ENCODE data around the gene CFB. TPM values are rescaled to one million over a fixed set of nuclear protein-coding genes. Genes with fewer than 3 reads are reported as not detected.

Gene CFB
- total RNA-seq, 1 experiment from 2014 or later: 22.6 TPM

DNA sequence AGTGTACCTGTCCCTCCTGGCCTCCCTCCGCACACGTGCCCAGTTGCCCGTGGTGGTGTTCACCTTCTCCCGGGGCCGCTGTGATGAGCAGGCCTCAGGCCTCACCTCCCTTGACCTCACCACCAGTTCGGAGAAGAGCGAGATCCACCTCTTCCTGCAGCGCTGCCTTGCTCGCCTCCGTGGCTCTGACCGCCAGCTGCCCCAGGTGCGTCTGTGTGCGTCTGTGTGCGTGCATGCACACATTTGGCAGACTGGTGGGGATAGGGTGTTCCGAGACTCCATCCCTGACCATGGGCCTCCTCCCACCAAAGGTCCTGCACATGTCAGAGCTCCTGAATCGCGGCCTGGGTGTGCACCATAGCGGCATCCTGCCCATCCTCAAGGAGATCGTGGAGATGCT lies 18.0 kb downstream of the CFB start:
- intact Hi-C loops (cut with micrococcal nuclease; ENCODE audit: unreplicated experiment): no loop called here
- no peaks in the 10 kb centered on the region for H4K20me1 ChIP-seq (ENCODE audit: insufficient read depth)
- ChIA-PET CTCF (no interaction called here), POLR2A (ENCODE audit: unreplicated experiment) (no interaction called here)
- no peak overlapping the region for H3K4me2 ChIP-seq
- H3K9me2 ChIP-seq (ENCODE audit: insufficient read depth): no peaks in the 10 kb centered on the region
- no peaks in the 10 kb centered on the region for H3K27me3 ChIP-seq (ENCODE audit: insufficient read depth, low read depth)
- H3K27ac ChIP-seq: no peak overlapping the region
- no TSS peak for BruUV-seq (replicated peaks)
- H3K9me3 ChIP-seq (ENCODE audit: insufficient read depth, low read depth): no peaks in the 10 kb centered on the region
- peaks cover 13% of the 10 kb centered on the region for H3K79me2 ChIP-seq (ENCODE audit: low read depth)
- H3K36me3 ChIP-seq (ENCODE audit: low read depth): peaks cover 6% of the 10 kb centered on the region
- DNase-seq: no peak
- TF ChIP-seq, protein P1, sequence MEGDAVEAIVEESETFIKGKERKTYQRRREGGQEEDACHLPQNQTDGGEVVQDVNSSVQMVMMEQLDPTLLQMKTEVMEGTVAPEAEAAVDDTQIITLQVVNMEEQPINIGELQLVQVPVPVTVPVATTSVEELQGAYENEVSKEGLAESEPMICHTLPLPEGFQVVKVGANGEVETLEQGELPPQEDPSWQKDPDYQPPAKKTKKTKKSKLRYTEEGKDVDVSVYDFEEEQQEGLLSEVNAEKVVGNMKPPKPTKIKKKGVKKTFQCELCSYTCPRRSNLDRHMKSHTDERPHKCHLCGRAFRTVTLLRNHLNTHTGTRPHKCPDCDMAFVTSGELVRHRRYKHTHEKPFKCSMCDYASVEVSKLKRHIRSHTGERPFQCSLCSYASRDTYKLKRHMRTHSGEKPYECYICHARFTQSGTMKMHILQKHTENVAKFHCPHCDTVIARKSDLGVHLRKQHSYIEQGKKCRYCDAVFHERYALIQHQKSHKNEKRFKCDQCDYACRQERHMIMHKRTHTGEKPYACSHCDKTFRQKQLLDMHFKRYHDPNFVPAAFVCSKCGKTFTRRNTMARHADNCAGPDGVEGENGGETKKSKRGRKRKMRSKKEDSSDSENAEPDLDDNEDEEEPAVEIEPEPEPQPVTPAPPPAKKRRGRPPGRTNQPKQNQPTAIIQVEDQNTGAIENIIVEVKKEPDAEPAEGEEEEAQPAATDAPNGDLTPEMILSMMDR (conservative IDR thresholded peaks at IDR 0.05): no peak
- no peak for TF ChIP-seq EZH2 (IDR thresholded peaks at IDR 0.05; ENCODE audit: low read depth)
- H3K4me3 ChIP-seq: no peak overlapping the region
- H3F3A ChIP-seq (ENCODE audit: insufficient read depth, low read depth): peaks cover 7% of the 10 kb centered on the region; the same call in 1 of the 2 replicates
- H3K4me1 ChIP-seq (replicated peaks; ENCODE audit: insufficient read depth): peaks cover 6% of the 10 kb centered on the region; the same call in 1 of the 2 replicates
- no peak overlapping the region for H2AFZ ChIP-seq

DNA sequence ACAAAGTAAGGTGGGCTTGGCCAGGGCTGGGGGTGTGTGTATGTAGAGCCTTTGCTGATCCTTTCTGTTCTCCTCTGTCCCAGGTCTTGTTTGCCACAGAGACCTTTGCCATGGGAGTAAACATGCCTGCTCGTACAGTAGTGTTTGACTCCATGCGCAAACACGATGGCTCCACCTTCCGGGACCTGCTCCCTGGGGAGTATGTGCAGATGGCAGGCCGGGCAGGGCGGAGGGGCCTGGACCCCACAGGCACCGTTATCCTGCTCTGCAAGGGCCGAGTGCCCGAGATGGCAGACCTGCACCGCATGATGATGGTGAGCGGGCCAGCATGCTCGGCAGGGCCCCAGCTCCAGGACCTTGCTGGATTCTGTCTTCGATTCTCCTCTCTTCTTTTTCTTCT lies 19.8 kb downstream of the CFB start:
- Histone ChIP-seq H3K27ac (no peak overlapping the region), H2AFZ (no peak overlapping the region), H3K4me3 (no peak overlapping the region), H3F3A (ENCODE audit: insufficient read depth, low read depth) (0 out of 2 replicates have a peak, but pooled peaks cover 3% of the 10 kb centered on the region), H3K36me3 (ENCODE audit: low read depth) (peaks cover 8% of the 10 kb centered on the region), H3K27me3 (ENCODE audit: insufficient read depth, low read depth) (no peaks in the 10 kb centered on the region), H3K9me3 (ENCODE audit: insufficient read depth, low read depth) (no peaks in the 10 kb centered on the region), H3K79me2 (ENCODE audit: low read depth) (peaks cover 7% of the 10 kb centered on the region), H3K9me2 (ENCODE audit: insufficient read depth) (no peaks in the 10 kb centered on the region), H4K20me1 (ENCODE audit: insufficient read depth) (no peaks in the 10 kb centered on the region), H3K4me1 (replicated peaks; ENCODE audit: insufficient read depth) (peaks cover 6% of the 10 kb centered on the region; the same call in 1 of the 2 replicates), H3K4me2 (no peak overlapping the region)
- BruUV-seq (replicated peaks): no TSS peak
- ChIA-PET CTCF (no interaction called here), POLR2A (ENCODE audit: unreplicated experiment) (no interaction called here)
- intact Hi-C loops (cut with micrococcal nuclease; ENCODE audit: unreplicated experiment): no loop called here
- no peak for DNase-seq
- no peak for TF ChIP-seq EZH2 (IDR thresholded peaks at IDR 0.05; ENCODE audit: low read depth)
- TF ChIP-seq, protein P1 (conservative IDR thresholded peaks at IDR 0.05): no peak

DNA sequence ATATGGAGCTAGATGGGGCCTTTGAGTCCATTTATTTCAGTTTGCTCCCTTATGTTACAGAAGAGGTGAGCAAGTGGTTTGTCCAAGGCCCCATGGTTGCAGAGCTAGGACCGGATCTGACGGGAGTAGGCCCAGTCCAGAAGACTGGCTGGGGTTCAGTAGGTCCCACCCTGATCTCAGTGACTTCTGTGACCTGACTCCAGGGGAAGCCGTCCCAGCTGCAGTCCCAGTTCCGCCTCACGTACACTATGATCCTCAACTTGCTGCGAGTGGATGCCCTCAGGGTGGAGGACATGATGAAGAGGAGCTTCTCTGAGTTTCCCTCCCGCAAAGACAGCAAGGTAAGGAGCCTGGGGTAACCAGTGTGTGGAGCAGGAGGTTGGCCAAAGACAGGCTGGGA lies 20.6 kb downstream of the CFB start:
- CTCF ChIA-PET: interaction anchor here (0.6 kb wide), 1 partner anchor 871 kb away, joined by 13 read pairs; no protein-coding TSS in a partner anchor
- no TSS peak for BruUV-seq (replicated peaks)

More for the DNA sequence above, 20.6 kb downstream of the CFB start:
- Histone ChIP-seq H3K4me2 (no peak overlapping the region), H3K4me3 (no peak overlapping the region), H3F3A (ENCODE audit: insufficient read depth, low read depth) (peaks cover 3% of the 10 kb centered on the region; the same call in 1 of the 2 replicates), H3K27ac (no peak overlapping the region), H3K36me3 (ENCODE audit: low read depth) (peaks cover 4% of the 10 kb centered on the region; the same call in 1 of the 2 replicates), H3K9me2 (ENCODE audit: insufficient read depth) (no peaks in the 10 kb centered on the region), H3K9me3 (ENCODE audit: insufficient read depth, low read depth) (no peaks in the 10 kb centered on the region), H2AFZ (no peak overlapping the region), H3K4me1 (replicated peaks; ENCODE audit: insufficient read depth) (peaks cover 6% of the 10 kb centered on the region; the same call in 1 of the 2 replicates), H3K27me3 (ENCODE audit: insufficient read depth, low read depth) (no peaks in the 10 kb centered on the region), H4K20me1 (ENCODE audit: insufficient read depth) (no peaks in the 10 kb centered on the region), H3K79me2 (ENCODE audit: low read depth) (peaks cover 15% of the 10 kb centered on the region)
- DNase-seq: no peak
- TF ChIP-seq EZH2 (IDR thresholded peaks at IDR 0.05; ENCODE audit: low read depth): no peak
- TF ChIP-seq, protein P1 (conservative IDR thresholded peaks at IDR 0.05): no peak
- intact Hi-C loops (cut with micrococcal nuclease; ENCODE audit: unreplicated experiment): no loop called here
- POLR2A ChIA-PET (ENCODE audit: unreplicated experiment): interaction anchor here (0.5 kb wide), 1 partner anchor 98 kb away, joined by 6 read pairs; no protein-coding TSS in a partner anchor
